Psoas muscle (tissue), 8 donors: ENCODE results near the gene ACADVL. TPM values are rescaled to one million over a fixed set of nuclear protein-coding genes. Genes with fewer than 3 reads are reported as not detected.

Source experiments
- ATAC-seq, 4 donors: fragments of 200-7000 bp; cut with Tn5 transposase; one replicate each; pipeline ENCODE4 v1.9.1; 2020; ENCODE audit warnings: moderate library complexity in 3 of 4, mild to moderate bottlenecking in 2 of 4
- DNase-seq, 2 donors: peaks; one replicate each; pipeline ENCODE4 v3.0.0-alpha.2; 2020
- H3K27ac ChIP-seq: fragments of 200-600 bp; one replicate; pipeline ENCODE4 v1.8.0; 2022
- H3K27me3 ChIP-seq, 3 donors: fragments of 200-600 bp in 1 of 3; one replicate each; pipeline versions ENCODE4 v1.6.1 to v1.8.0; 2013 to 2022; ENCODE audit warnings: low read length in 2 of 3, mild to moderate bottlenecking in 2 of 3, moderate library complexity in 1 of 3; ENCODE audit not compliant: insufficient read depth in 3 of 3
- H3K36me3 ChIP-seq, 2 donors: fragments of 200-600 bp in 1 of 2; one replicate each; pipeline versions ENCODE4 v1.6.1 to v1.8.0; 2013 to 2022; ENCODE audit warnings: low read depth in 1 of 2, mild to moderate bottlenecking in 1 of 2, moderate library complexity in 1 of 2; ENCODE audit not compliant: insufficient read depth in 1 of 2
- H3K4me1 ChIP-seq: fragments of 200-600 bp; one replicate; pipeline ENCODE4 v1.8.0; 2022
- H3K4me3 ChIP-seq: fragments of 200-600 bp; one replicate; pipeline ENCODE4 v1.8.0; 2022; ENCODE audit warnings: mild to moderate bottlenecking
- H3K9me3 ChIP-seq: fragments of 200-600 bp; one replicate; pipeline ENCODE4 v1.8.0; 2022
- CTCF ChIP-seq: fragments of 200-600 bp; IDR thresholded peaks from one replicate; pipeline ENCODE4 v1.8.0; 2022; ENCODE audit warnings: antibody characterized with exemption
- WGBS, 3 donors: extraction: QIAGEN DNeasy Blood & Tissue Kit; methylation state at CpG; one replicate each; pipeline versions ENCODE4 v1.1.6 to v1.1.7; 2013; 5-methylcytosine and 5-hydroxymethylcytosine counted together
- intact Hi-C, 2 donors: fragments of 100-400 bp; cut with DNase I; formaldehyde crosslinking; loops; one replicate each; pipeline versions ENCODE4 v1.11.0 to v1.14.2; 2022
- polyA plus RNA-seq, 3 donors: library from polyadenylated mRNA; stranded (reverse); fragments of 200-250 nt; gene quantifications; one replicate each; pipeline ENCODE4 v1.2.3, GENCODE V29; 2013
- total RNA-seq, 4 donors: library from RNA; stranded (reverse); fragmentation: NEBNext Ultra II Directional in 2 of 4; extraction: Animal tissue kit (Norgen Biotek cat#: 25700) in 2 of 4; gene quantifications; one replicate each; pipeline versions ENCODE4 v1.2.1 to v1.2.4, GENCODE V29; 2021 to 2023
- donor health status: healthy with polysubstance abuse.
- donor health status: DM: no; HTN: no; CAD: no; lungs with moderate emphysema.
- donor health status: Bipolar disorder and iron deficiency.
- donor health status: healthy.
- donor health status: DM: yes; HTN: yes; CAD: no.
- donor health status: DM: no; HTN: no; CAD: no.
- donor health status: DM: no; HTN: no; CAD: no.
- donor health status: DM: yes; HTN: yes; CAD: no.

Gene ACADVL
- total and polyA plus RNA-seq, 7 donors, result 538 to 1,310 (median 1,030) TPM

DNA sequence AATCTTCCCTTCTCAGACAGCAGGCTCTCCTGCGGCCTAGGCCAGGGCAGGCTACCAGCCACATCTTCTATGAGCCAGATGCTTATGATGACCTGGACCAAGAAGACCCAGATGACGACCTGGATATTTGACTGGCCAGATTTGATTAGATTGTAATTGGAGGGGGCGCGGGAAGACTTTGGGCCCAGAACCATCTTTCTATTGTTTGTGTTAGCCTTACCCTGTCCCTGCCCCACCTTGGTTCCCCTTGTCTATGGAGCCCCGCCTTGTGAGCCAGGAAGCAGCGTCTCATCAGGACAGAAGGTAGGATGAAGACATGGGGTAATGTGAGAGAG is 39.8 kb downstream of the ACADVL start:
- no peak for DNase-seq
- no peak for TF ChIP-seq CTCF
- WGBS, 3 donors, result 92 to 96% (median 92%) methylated on average over 6 of the region's 6 CpGs

GRCh38 chr17:7260151-7260550 is 40.4 kb downstream of the ACADVL start:
- peaks cover 0 to 48% (median 21%) of the 10 kb centered on the region in 3 donors for H3K27me3 ChIP-seq
- 78 to 87% (median 79%) methylated on average over 4 of the region's 4 CpGs for WGBS, 3 donors
- no peak for DNase-seq
- peak in 2 of 4 donors; percentile 19 to 20 for ATAC-seq
- intact Hi-C loops, result loop anchor here in 1 of 2 donors (10.0 kb wide), 1 partner anchor 85 kb away; no protein-coding TSS in a partner anchor
- H3K4me1 ChIP-seq, result peaks cover 9% of the 10 kb centered on the region
- H3K4me3 ChIP-seq, result no peak overlapping the region
- no peak for TF ChIP-seq CTCF
- no peaks in the 10 kb centered on the region for H3K9me3 ChIP-seq
- H3K27ac ChIP-seq, result no peak overlapping the region
- H3K36me3 ChIP-seq, result peaks cover 2 to 47% of the 10 kb centered on the region in 2 donors

More for the DNA sequence above, 39.8 kb downstream of the ACADVL start:
- H3K36me3 ChIP-seq, result peaks cover 2 to 53% of the 10 kb centered on the region in 2 donors
- peaks cover 0 to 42% (median 21%) of the 10 kb centered on the region in 3 donors for H3K27me3 ChIP-seq
- no peaks in the 10 kb centered on the region for H3K9me3 ChIP-seq
- no peak overlapping the region for H3K4me3 ChIP-seq
- no peak for ATAC-seq
- peaks cover 9% of the 10 kb centered on the region for H3K4me1 ChIP-seq
- intact Hi-C loops, result no loop called here
- H3K27ac ChIP-seq, result no peak overlapping the region

GRCh38 chr17:7260651-7261378 is 41.1 kb downstream of the ACADVL start:
- intact Hi-C loops, result loop anchor here in 1 of 2 donors (10.0 kb wide), 1 partner anchor 84 kb away; no protein-coding TSS in a partner anchor
- H3K27ac ChIP-seq, result no peak overlapping the region
- peak in 1 of 2 donors; percentile 70 for DNase-seq
- peaks cover 9% of the 10 kb centered on the region for H3K4me1 ChIP-seq
- peaks cover 0 to 40% of the 10 kb centered on the region in 2 donors for H3K36me3 ChIP-seq
- 6 to 9% (median 8%) methylated on average over 50 to 54 of the region's 54 CpGs for WGBS, 3 donors
- H3K4me3 ChIP-seq, result peak overlapping the region; percentile 66
- peak; percentile 61 to 65 (median 63) for ATAC-seq
- no peak for TF ChIP-seq CTCF
- no peaks in the 10 kb centered on the region for H3K9me3 ChIP-seq
- H3K27me3 ChIP-seq, result peaks cover 0 to 50% (median 21%) of the 10 kb centered on the region in 3 donors

GRCh38 chr17:7261379-7262191 is 41.8 kb downstream of the ACADVL start:
- peak; percentile 14 to 46 (median 28) for ATAC-seq
- no peak overlapping the region for H3K27ac ChIP-seq
- no peak for TF ChIP-seq CTCF
- intact Hi-C loops, result loop anchor here in 1 of 2 donors (10.0 kb wide), 1 partner anchor 83 kb away; no protein-coding TSS in a partner anchor
- 11 to 21% (median 15%) methylated on average over 44 to 71 of the region's 71 CpGs for WGBS, 3 donors
- DNase-seq, result no peak
- peaks cover 0 to 50% (median 21%) of the 10 kb centered on the region in 3 donors for H3K27me3 ChIP-seq
- peak overlapping the region; percentile 66 for H3K4me3 ChIP-seq
- H3K9me3 ChIP-seq, result no peaks in the 10 kb centered on the region
- peaks cover 0 to 33% of the 10 kb centered on the region in 2 donors for H3K36me3 ChIP-seq
- peaks cover 9% of the 10 kb centered on the region for H3K4me1 ChIP-seq
